ENCODE data around the gene KCNS1. TPM values are rescaled to one million over a fixed set of nuclear protein-coding genes. Genes with fewer than 3 reads are reported as not detected.

KCNS1 gene
- total RNA-seq, 2 donors from 2014 or later: not detected

- DNase-seq (ENCODE audit: low spot score): no peak
- intact Hi-C loops (cut with DNase I): no loop called here
Observed at GRCh38 chr20:45055056-45055455, 45.9 kb downstream of the KCNS1 start.

- intact Hi-C loops (cut with DNase I): no loop called here
- no peak for DNase-seq (ENCODE audit: low spot score)
Observed at GRCh38 chr20:45053430-45054351, 47.2 kb downstream of the KCNS1 start.

DNA sequence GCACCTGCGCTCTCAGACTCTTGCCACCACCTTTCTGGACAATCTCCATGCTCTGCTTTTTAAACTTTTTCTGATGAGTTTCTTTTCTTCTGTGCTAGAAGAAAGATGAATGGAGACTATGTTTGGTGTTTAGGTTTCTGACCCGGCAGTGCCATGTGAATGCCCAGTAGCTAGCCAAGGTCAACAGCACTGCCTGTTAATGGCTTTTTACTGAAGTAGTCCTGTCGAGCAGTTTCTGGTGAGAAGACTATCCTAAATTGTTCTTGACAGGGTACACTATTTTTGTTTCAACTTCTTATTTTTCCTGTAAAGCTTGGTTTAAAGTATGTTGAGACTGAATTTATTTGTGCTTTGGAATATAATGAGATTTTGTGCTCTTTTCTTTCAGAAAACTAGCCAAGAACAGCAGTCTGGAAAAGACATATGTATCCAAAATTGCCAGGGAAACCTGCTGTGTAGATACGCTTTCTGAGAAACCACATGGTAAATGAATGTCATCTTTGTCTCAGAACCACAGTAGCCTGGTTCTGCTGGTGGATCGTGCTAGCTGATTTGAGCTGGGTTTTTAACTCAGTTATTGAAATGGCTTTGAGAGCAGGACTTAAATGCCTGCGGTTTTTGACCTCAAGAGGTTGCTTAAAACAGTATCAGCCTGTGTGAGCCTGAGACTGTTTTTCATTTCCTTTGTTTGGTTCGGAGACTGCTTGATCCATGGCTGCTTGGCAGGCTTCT is 48.1 kb downstream of the KCNS1 start:
- intact Hi-C loops (cut with DNase I): no loop called here
- no peak for DNase-seq (ENCODE audit: low spot score)

GRCh38 chr20:45051204-45052060 is 49.5 kb downstream of the KCNS1 start:
- intact Hi-C loops (cut with DNase I): no loop called here
- DNase-seq (ENCODE audit: low spot score): no peak

DNA sequence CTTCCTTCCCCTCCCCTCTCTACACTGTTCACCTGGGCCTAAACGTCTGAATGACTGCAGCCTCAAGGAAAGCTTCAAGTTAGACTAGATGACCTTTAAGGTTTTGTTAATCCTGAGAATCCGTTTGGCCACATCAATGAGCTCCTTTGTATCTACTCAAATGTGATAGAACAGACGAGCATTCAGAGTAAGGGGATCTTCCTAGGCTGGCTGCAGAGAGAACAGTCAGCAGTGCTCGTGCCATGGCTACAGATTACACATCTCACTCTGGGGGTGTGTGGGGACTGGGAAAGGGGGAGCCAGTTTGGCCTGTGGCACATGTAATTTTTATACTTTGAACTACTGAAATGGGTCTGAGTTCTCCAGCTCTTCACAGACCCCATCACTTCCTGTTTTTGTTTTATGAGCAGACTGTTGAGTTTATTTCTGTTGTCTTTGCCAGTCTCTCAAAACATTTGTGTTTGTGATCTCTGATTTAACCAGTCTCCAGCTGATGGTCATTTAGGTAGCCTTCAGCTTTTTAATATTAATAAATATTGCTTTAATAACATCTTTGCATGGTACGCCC is 50.9 kb downstream of the KCNS1 start:
- no peak for DNase-seq (ENCODE audit: low spot score)
- intact Hi-C loops (cut with DNase I): no loop called here

DNA sequence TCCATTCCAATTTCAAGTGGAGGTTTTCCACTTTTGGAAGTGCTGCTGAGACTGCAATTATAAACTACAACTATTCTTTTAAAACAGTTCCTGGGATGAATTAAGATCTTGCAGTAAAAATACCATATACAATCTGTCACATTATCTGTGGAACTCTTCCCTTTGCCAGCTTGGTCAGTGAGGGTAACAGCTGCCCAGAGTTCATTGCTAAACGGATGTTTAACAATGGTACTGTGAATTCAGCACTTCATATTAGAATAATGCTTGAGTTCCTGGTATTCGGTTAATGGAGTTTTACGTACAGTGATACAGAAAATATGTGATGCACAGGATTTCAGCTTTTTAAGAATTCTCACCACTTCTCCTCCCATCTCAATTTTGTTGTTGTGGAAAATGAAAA is 51.5 kb downstream of the KCNS1 start:
- no peak for DNase-seq (ENCODE audit: low spot score)
- intact Hi-C loops (cut with DNase I): no loop called here

DNA sequence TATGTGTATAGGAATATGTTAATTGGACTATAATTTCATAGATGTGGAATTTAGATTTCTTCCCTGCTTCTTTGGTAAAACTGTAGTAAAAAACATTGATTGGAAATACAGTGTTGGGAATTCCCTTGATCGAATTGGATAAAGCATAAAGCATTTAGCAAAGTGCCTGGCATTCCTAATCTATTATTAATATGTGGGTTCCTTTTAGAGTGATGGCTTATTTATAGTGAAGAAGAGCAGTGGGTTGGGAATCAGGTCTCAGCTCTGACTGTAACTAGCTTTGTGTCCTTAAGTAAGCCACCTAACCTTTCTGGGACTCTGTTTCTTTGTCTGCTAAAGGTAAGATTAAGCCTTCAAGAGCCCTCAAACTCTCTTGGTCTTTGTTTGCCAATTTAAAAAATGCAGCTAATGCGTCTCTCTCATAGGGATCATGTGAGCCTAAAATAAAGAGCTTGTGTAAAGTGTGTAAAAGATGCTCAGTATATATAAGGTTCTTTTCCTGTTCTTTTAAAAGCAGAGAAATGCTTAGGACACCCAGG is 53.3 kb downstream of the KCNS1 start:
- no peak for DNase-seq (ENCODE audit: low spot score)
- intact Hi-C loops (cut with DNase I): no loop called here

DNA sequence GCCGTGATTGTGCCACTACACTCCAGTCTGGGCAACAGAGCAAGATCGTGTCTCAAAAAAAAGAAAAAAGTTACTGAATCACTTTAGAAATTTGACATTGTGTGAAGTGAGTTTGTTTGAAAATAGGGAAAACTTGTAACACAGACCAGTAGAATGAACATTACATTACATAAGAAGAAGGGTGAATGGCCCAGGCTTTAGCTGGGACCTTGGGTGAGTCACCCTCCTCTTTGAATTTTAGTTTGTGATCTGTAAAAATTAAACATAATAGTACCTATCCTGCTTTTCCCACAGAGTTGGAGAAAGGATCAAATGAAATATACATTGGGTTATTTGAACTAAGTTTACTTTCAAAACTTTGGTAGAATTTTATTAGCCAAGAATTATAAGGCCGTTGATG is 56.3 kb downstream of the KCNS1 start:
- intact Hi-C loops (cut with DNase I): no loop called here
- no peak for DNase-seq (ENCODE audit: low spot score)

DNA sequence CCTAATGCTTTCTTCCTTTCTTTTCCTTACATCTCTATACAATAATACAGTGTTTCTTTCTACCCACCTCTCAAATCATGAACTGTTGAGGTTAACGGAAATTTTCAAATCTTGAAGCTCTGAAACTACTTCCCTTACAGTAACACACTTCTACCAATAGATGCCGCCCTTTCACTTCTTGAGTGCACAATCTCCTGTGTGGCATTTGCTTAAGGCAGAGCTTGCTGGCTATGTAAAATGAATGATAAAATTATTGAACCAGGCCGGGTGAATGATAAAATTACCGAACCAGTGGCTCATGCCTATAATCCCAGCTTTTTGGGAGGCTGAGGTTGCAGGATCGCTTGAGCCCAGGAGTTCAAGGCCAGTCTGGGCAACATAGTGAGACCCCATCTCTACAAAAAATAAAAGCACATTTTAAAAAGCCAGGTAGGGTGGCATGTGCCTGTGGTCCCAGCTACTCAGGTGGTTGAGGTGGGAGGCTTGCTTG is 56.8 kb downstream of the KCNS1 start:
- DNase-seq (ENCODE audit: low spot score): no peak
- intact Hi-C loops (cut with DNase I): no loop called here

- no peak for DNase-seq (ENCODE audit: low spot score)
- intact Hi-C loops (cut with DNase I): loop anchor here in 1 of 2 donors (2.0 kb wide), 1 partner anchor 56 kb away; no protein-coding TSS in a partner anchor
Observed at GRCh38 chr20:45042978-45043377, 57.9 kb downstream of the KCNS1 start.

Other genes starting within 250 kb of the KCNS1 start
- gene YWHAB, start 215.4 kb downstream of the KCNS1 start, total RNA-seq: 100 to 1,000 TPM; 165 to 179 TPM
- 1 to 10 TPM; 5.9 to 9.9 TPM for gene PABPC1L, start 191.1 kb downstream of the KCNS1 start, total RNA-seq
- 10 to 100 TPM in 1 of 2 donors, 1 to 10 TPM in 1; 7.3 to 12.3 TPM for gene TOMM34, start 140.7 kb downstream of the KCNS1 start, total RNA-seq
- gene STK4, start 134.6 kb downstream of the KCNS1 start, total RNA-seq: 10 to 100 TPM; 29.0 to 30.1 TPM
- not detected for gene WFDC5, start 14.0 kb upstream of the KCNS1 start, total RNA-seq
- not detected for gene WFDC12, start 23.3 kb upstream of the KCNS1 start, total RNA-seq
- not detected for gene PI3, start 73.8 kb upstream of the KCNS1 start, total RNA-seq
- gene SEMG1, start 105.9 kb upstream of the KCNS1 start, total RNA-seq: not detected
- not detected for gene SEMG2, start 120.2 kb upstream of the KCNS1 start, total RNA-seq
- 10 to 100 TPM; 14.6 to 74.0 TPM for gene SLPI, start 153.4 kb upstream of the KCNS1 start, total RNA-seq
- not detected for gene RBPJL, start 205.7 kb upstream of the KCNS1 start, total RNA-seq
- under 1 TPM; 0.29 to 0.56 TPM for gene MATN4, start 207.2 kb upstream of the KCNS1 start, total RNA-seq
- gene SDC4, start 247.3 kb upstream of the KCNS1 start, total RNA-seq: 100 to 1,000 TPM in 1 of 2 donors, 10 to 100 TPM in 1; 85.7 to 104 TPM

Data from posterior vena cava (tissue), 2 donors.